Ascending aorta (tissue), 2 donors: ENCODE results near the gene UNC5C. TPM values are rescaled to one million over a fixed set of nuclear protein-coding genes. Genes with fewer than 3 reads are reported as not detected.

ENCODE experiments used
- DNase-seq, 2 donors: peaks; one replicate each; pipeline ENCODE4 v3.0.0-alpha.2; 2019; ENCODE audit warnings: low spot score in 2 of 2
- H3K27ac ChIP-seq, 2 donors: fragments of 200-600 bp; sonication (generic); one replicate each; pipeline ENCODE4 v1.5.1; 2016 to 2017; ENCODE audit warnings: mild to moderate bottlenecking in 1 of 2
- H3K27me3 ChIP-seq: fragments of 200-600 bp; sonication (generic); one replicate; pipeline ENCODE4 v1.5.1; 2017
- H3K36me3 ChIP-seq, 2 donors: fragments of 200-600 bp; sonication (generic); one replicate each; pipeline ENCODE4 v1.5.1; 2016
- H3K4me1 ChIP-seq, 2 donors: fragments of 200-600 bp; sonication (generic); one replicate each; pipeline ENCODE4 v1.5.1; 2016 to 2017; ENCODE audit warnings: mild to moderate bottlenecking in 1 of 2
- H3K4me3 ChIP-seq, 2 donors: fragments of 200-600 bp; sonication (generic); one replicate each; pipeline ENCODE4 v1.5.1; 2016 to 2017; ENCODE audit warnings: mild to moderate bottlenecking in 1 of 2
- H3K9me3 ChIP-seq, 2 donors: fragments of 200-600 bp; sonication (generic); one replicate each; pipeline ENCODE4 v1.5.1; 2016
- CTCF ChIP-seq, 3 experiments: fragments of 200-600 bp in 2 of 3; fragments of 450-650 bp in 1 of 3; sonication (generic) in 2 of 3; IDR thresholded peaks; one replicate each; pipeline ENCODE4 v1.5.1; 2016 to 2019; ENCODE audit warnings: antibody characterized with exemption in 3 of 3, mild to moderate bottlenecking in 1 of 3, moderate library complexity in 1 of 3
- intact Hi-C: fragments of 100-400 bp; cut with DNase I; formaldehyde crosslinking; loops from one replicate; pipeline ENCODE4 v1.15.1; 2023
- total RNA-seq: library from RNA; depleted of rRNA; stranded (reverse); fragments of >200 nt; gene quantifications from one replicate; pipeline ENCODE4 v1.1.0, GENCODE V29; 2016

Gene UNC5C
- total RNA-seq, 1 donor from 2014 or later: 13.3 TPM

- Histone ChIP-seq H3K4me3 (no peak overlapping the region), H3K4me1 (no peaks in the 10 kb centered on the region), H3K9me3 (no peaks in the 10 kb centered on the region), H3K27me3 (no peaks in the 10 kb centered on the region), H3K36me3 (peaks cover 0 to 3% of the 10 kb centered on the region in 2 donors), H3K27ac (no peak overlapping the region)
- intact Hi-C loops: no loop called here
- no peak for TF ChIP-seq CTCF (IDR thresholded peaks at IDR 0.05)
- no peak for DNase-seq
These were observed 434.3 kb downstream of the UNC5C start for GRCh38 chr4:95114521-95114920.
